Subcutaneous abdominal adipose tissue (tissue), 5 donors: Measurements from ENCODE around the gene ADAM17.
"Not testable (repeated sequence)": the region's sequence is repeated elsewhere in the genome, so short reads cannot be mapped to it uniquely, and the experiment has no call there.

ENCODE experiments used
- H3K27ac ChIP-seq: one replicate; pipeline ENCODE4 v1.7.0; 2013; ENCODE audit warnings: low read depth, mild to moderate bottlenecking, inconsistent platforms, low read length, moderate library complexity
- H3K27me3 ChIP-seq, 5 donors: one replicate each; pipeline ENCODE4 v1.7.0; 2013; ENCODE audit warnings: low read length in 5 of 5, inconsistent platforms in 1 of 5; ENCODE audit not compliant: control insufficient read depth in 5 of 5, insufficient read depth in 4 of 5
- H3K36me3 ChIP-seq, 5 donors: one replicate each; pipeline ENCODE4 v1.7.0; 2013; ENCODE audit warnings: low read length in 5 of 5; ENCODE audit not compliant: control insufficient read depth in 5 of 5, insufficient read depth in 5 of 5
- H3K4me1 ChIP-seq, 5 donors: one replicate each; pipeline ENCODE4 v1.7.0; 2013; ENCODE audit warnings: low read length in 5 of 5, mild to moderate bottlenecking in 3 of 5, moderate library complexity in 1 of 5; ENCODE audit not compliant: control insufficient read depth in 5 of 5, insufficient read depth in 5 of 5
- H3K4me3 ChIP-seq, 5 donors: one replicate each; pipeline ENCODE4 v1.7.0; 2013; ENCODE audit warnings: low read length in 5 of 5, low read depth in 1 of 5
- H3K9ac ChIP-seq, 5 donors: one replicate each; pipeline ENCODE4 v1.7.0; 2013; ENCODE audit warnings: low read length in 5 of 5, mild to moderate bottlenecking in 4 of 5, moderate library complexity in 3 of 5
- H3K9me3 ChIP-seq, 5 donors: one replicate each; pipeline ENCODE4 v1.7.0; 2013; ENCODE audit warnings: low read length in 5 of 5; ENCODE audit not compliant: control insufficient read depth in 5 of 5
- donor health status: healthy.
- donor health status: healthy.
- donor health status: healthy.
- donor health status: healthy.
- donor health status: healthy.

The ADAM17 gene

DNA sequence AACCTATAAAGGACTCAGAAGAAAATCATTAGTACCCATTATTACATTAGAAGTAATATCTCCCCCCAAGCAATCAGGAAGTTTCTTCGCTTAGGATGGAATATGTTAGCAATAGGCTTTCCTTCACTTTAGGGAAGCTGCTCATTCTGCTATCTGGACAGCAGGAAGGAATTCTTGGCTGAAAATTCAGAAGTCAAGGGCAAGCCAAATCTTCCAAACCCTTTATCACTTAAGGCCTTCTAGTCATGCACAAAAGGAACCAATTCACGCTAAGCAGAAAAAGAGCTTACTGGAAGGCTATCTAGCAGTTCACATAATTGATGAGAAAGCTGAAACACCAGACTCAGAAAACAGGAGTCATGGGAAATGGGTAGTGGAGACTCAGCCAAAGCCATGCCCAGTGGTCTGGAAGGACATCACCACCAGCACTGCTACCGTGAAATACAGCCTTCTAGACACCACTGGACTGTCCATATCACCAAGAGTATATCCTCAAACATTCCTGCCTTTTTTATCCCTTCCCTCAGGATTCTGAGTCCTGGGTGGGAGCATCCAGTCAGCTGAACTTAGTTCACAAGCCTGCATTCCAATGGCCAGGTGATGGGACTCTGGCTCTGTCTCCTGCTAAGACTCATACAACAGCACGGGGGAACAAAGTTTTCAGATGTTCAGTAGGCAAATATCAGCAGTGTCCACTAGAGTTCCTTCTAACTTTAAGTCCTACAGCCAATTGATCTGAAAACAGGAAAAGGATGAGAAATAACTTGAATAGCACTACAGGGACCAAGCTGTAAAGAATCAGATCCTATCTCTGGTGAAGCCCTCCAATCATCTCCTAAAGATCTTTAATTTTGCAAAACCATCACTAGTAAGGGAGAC, 14.8 kb upstream of the ADAM17 start:
- H3K36me3 ChIP-seq, result peaks cover 0 to 3% (median 0%) of the 10 kb centered on the region in 5 donors
- no peak overlapping the region for H3K4me3 ChIP-seq
- H3K9me3 ChIP-seq, result no peaks in the 10 kb centered on the region
- H3K4me1 ChIP-seq, result peaks cover 0 to 13% (median 6%) of the 10 kb centered on the region in 5 donors
- H3K27ac ChIP-seq, result no peak overlapping the region
- no peak overlapping the region for H3K9ac ChIP-seq
- H3K27me3 ChIP-seq, result no peaks in the 10 kb centered on the region

DNA sequence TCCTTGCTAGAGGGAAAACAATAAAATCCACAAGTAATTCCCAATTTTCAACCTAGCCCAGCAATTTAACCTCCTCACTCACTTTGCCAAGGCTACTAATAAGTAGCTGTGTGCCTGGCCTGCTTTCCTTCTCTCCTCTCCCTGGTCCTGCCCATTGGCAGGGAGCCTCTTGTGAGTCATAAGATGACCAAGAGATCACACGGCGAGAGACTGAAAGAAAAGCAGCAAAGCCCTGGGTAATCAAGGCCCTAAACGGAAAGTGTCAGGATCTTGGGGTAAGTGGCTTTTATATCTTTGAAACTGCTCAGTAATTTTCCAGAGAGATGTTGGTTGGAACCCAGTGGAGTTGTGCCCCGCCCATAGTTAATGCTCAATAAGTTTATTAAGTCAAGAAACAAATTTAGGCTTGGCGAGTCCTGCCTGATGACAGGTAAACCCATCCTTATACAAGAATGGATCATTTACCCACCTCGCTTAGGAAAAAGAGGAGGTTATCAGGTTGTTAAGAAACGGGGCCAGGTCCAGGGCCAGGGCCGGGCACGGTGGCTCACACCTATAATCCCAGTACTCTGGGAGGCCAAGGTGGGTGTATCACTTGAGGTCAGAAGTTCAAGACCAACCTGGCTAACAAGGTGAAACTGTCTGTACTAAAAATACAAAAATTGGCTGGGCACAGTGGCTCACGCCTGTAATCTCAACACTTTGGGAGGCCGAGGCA, 10.0 kb upstream of the ADAM17 start:
- Histone ChIP-seq H3K9ac (peak overlapping the region in 3 of 5 donors; percentile 45 to 71 (median 57)), H3K9me3 (no peaks in the 10 kb centered on the region), H3K36me3 (peaks cover 0 to 3% (median 0%) of the 10 kb centered on the region in 5 donors), H3K4me1 (peaks cover 0 to 11% (median 11%) of the 10 kb centered on the region in 5 donors), H3K27ac (peak overlapping the region; percentile 68), H3K4me3 (peak overlapping the region; percentile 13 to 48 (median 19)), H3K27me3 (no peaks in the 10 kb centered on the region)

DNA sequence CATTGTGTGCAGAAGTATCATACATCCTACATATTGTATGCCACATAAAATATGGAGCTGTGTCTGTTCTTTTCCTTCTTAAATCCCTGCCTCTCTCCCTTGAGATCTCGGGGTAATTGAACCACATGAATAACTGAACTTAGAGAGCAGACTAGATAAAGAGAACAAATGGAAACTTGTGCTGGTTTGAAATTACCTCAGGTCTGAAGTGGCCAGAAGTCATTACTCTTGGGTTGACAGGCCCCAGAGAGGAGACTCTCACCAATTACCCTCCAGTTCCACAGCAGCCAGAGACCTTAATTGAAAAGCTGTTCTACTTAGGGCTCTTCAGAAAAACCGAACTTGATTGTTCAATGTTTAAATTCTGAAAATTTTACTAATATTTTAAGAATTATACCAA, 5.0 kb upstream of the ADAM17 start:
- Histone ChIP-seq H3K27ac (no peak overlapping the region), H3K9ac (no peak overlapping the region), H3K4me3 (no peak overlapping the region), H3K27me3 (no peaks in the 10 kb centered on the region), H3K4me1 (peaks cover 0 to 21% (median 15%) of the 10 kb centered on the region in 5 donors), H3K36me3 (peaks cover 0 to 2% (median 0%) of the 10 kb centered on the region in 5 donors), H3K9me3 (no peaks in the 10 kb centered on the region)

DNA sequence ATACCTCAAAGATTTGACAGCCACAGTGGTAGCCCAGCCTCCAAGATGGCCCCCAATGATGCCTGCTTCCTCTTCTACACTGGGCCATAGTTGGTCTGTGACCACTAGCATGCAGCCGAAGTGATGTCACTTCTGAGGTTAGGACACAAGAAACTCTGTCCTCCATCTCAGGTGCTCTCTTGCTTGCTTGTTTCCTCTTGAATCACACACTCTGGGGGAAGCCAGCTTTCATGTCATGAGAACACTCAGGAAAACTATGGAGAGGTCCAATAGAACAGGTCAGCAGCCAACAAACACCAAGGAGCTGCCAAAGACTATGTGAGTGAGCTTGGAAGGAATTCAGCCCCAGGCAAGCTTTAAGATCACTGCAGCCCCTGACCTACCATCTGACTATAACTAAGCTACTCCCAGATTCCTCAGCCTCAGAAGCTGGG, 3.3 kb upstream of the ADAM17 start:
- H3K9me3 ChIP-seq, result no peaks in the 10 kb centered on the region
- H3K27me3 ChIP-seq, result no peaks in the 10 kb centered on the region
- peaks cover 0 to 26% (median 20%) of the 10 kb centered on the region in 5 donors for H3K4me1 ChIP-seq
- H3K4me3 ChIP-seq, result no peak overlapping the region
- H3K9ac ChIP-seq, result no peak overlapping the region
- peaks cover 0 to 2% (median 0%) of the 10 kb centered on the region in 5 donors for H3K36me3 ChIP-seq
- no peak overlapping the region for H3K27ac ChIP-seq

DNA sequence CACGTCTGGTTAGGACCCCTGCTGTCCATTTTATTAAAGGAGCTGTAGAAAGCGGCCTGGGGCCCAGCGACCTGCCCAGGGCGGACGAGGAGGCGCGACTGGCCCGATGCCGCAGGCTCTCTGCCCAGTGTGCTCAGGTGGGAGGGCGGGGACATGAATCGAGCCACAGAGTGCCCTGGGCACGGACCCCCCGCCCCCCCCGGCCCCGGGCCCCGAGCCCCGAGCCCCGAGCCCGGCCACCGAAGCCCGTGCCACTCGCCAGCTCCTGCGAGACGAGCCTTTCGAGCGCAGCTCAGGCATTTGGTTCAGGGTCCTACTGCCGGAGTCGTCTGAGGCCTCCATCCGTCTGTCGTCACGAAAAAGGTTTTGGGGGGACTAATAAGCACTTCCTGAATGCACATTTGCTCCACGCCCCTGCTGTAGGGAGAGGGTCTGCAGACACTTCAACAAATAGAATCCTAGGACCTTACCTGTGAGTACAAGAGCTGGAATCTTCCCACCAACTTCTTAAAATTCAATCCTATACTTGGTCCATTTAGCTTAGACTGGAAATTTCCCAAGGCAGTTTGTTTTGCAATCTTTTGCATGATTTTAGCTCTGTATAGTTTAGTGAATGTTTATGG, 602 bp upstream of the ADAM17 start:
- Histone ChIP-seq H3K9ac (peak overlapping the region; percentile 80 to 100 (median 91)), H3K9me3 (no peaks in the 10 kb centered on the region), H3K36me3 (peaks cover 0 to 2% (median 0%) of the 10 kb centered on the region in 5 donors), H3K4me1 (peaks cover 0 to 49% (median 39%) of the 10 kb centered on the region in 5 donors), H3K27ac (peak overlapping the region; percentile 99), H3K4me3 (peak overlapping the region; percentile 80 to 89 (median 86)), H3K27me3 (no peaks in the 10 kb centered on the region)

DNA sequence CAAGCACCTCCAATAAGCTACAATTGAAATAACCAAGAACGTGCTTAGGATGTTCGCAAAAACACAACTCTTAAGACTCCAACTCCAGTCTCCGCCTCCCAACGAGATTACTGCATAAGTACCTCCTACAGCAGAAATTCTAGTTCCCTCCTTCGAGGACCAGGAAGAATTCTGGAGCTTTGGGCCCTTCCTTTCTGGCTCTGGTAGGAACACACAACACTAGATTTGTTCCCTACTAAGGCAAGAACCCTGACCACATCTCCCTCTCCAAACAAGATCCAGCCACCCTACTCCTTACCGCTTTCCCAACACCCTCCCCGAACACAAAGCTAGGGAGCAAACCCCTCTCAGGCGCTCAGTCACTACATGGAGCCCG, 721 bp downstream of the ADAM17 start:
- peak overlapping the region; percentile 99 for H3K27ac ChIP-seq
- no peaks in the 10 kb centered on the region for H3K27me3 ChIP-seq
- peak overlapping the region; percentile 90 to 100 (median 96) for H3K9ac ChIP-seq
- H3K36me3 ChIP-seq, result peaks cover 0 to 2% (median 0%) of the 10 kb centered on the region in 5 donors
- H3K4me1 ChIP-seq, result peaks cover 0 to 57% (median 40%) of the 10 kb centered on the region in 5 donors
- no peaks in the 10 kb centered on the region for H3K9me3 ChIP-seq
- H3K4me3 ChIP-seq, result peak overlapping the region; percentile 66 to 95 (median 87)

DNA sequence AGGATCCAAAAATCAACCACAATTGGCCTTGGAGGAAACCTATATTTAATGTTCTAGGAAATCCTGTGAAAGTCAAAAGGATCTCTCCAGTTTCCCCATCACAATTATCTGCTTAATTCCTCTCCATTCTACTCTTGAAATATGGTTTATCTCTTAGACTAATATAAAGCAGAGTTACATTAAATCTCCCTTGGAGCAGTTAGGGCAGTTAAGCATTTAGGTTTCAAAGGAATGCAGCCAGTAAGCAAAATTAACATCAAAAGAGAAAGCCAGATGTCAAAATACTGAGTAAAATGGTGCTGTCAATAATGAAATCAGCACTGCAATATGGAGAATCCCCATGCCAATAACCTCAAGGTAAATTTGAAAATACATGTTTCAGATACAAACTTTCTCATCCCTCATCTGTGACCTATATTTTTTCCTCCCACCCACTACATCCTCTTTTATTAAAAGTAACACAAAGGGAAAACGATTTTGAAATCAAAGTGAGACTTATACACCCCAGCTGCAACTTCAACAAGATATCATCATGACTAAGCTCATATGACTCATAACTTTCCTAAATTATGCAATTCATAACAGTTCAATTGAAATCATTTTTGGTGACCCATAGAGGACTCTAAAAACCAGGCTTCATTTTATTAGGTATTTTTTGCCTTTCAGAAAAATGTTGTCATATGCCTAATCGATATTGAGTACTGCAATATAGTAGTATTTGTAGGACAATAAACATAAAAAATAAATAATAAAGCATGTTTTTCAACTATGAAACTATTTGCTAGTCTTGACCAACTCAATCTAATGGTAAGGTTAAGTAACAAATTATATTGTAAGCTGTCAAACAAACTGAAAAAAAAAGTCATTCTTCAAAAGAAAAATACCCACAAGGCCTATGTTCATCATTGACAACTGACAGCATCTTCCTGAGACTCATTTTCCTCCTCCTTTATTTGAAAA, 3.1 kb downstream of the ADAM17 start:
- Histone ChIP-seq H3K9ac (peak overlapping the region in 3 of 5 donors; percentile 8 to 73 (median 12)), H3K36me3 (no peaks in the 10 kb centered on the region), H3K9me3 (no peaks in the 10 kb centered on the region), H3K4me1 (peaks cover 0 to 70% (median 42%) of the 10 kb centered on the region in 5 donors), H3K4me3 (no peak overlapping the region), H3K27me3 (no peaks in the 10 kb centered on the region), H3K27ac (peak overlapping the region; percentile 96)

DNA sequence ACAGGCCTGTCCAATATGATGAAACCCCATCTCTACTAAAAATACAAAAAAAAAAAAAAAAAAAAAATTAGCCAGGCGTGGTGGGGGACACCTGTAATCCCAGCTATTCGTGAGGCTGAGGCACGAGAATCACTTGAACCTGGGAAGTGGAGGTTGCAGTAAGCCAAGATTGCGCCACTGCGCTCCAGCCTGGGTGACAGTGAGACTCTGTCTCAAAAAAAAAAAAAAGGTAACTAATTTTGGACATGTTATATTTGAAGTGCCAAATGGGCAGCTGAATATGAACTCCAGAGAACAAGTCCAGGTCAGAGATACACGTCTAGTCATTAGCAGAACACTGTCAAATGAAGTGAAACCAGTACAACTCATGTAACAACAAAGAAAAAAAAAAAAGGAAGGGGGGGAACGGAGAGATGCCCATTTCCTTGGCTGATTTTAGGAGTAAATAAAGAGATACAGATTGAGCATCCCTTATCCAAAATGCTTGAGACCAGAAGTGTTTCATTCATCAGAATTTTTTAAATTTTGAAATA, 4.7 kb downstream of the ADAM17 start:
- H3K27ac ChIP-seq, result peak overlapping the region; percentile 96
- H3K27me3 ChIP-seq, H3K36me3 ChIP-seq, H3K9ac ChIP-seq, H3K9me3 ChIP-seq, H3K4me3 ChIP-seq: not testable (repeated sequence)
- peaks cover 0 to 62% (median 43%) of the 10 kb centered on the region in 5 donors for H3K4me1 ChIP-seq

DNA sequence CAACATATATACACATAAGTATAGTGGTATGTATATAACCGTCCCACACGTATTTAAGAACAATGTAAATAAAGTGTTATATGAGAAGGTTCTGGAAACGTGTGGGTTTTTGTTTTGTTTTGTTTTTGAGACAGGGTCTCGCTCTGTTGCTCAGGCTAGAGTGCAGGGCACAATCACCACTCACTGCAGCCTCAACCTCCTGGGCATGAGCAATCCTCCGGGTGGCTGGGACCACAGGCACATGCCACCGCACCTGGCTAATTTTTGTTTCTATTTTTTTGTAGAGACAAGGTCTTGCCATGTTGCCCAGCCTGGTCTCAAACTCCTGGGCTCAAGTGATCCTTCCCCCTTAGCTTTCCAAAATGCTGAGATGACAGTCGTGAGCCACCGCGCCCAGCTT, 6.2 kb downstream of the ADAM17 start:
- H3K36me3 ChIP-seq, result no peaks in the 10 kb centered on the region
- no peaks in the 10 kb centered on the region for H3K27me3 ChIP-seq
- H3K27ac ChIP-seq, result no peak overlapping the region
- peak overlapping the region in 1 of 5 donors; percentile 25 for H3K9ac ChIP-seq
- H3K4me1 ChIP-seq, result peaks cover 0 to 55% (median 42%) of the 10 kb centered on the region in 5 donors
- H3K4me3 ChIP-seq, result no peak overlapping the region
- no peaks in the 10 kb centered on the region for H3K9me3 ChIP-seq
